PFSK-1 (cell line): Measurements from ENCODE around the gene SGPL1.

Experiments used
- FOXP2 ChIP-seq: optimal IDR thresholded peaks from 2 replicates; pipeline ENCODE3; 2011; ENCODE audit warnings: borderline replicate concordance, control low read depth, inconsistent platforms; ENCODE audit not compliant: insufficient read depth; ENCODE audit errors: extremely low read length, extremely low read depth
- POLR2AphosphoS5 ChIP-seq: IDR thresholded peaks from 2 replicates; pipeline ENCODE4 v1.6.1; 2012; ENCODE audit warnings: low read depth, mild to moderate bottlenecking, control low read depth, low read length, moderate library complexity
- SIN3A ChIP-seq: IDR thresholded peaks from 2 replicates; pipeline ENCODE4 v1.6.1; 2012; ENCODE audit warnings: mild to moderate bottlenecking, low read length, moderate library complexity, borderline replicate concordance; ENCODE audit not compliant: insufficient read depth
- TAF1 ChIP-seq: IDR thresholded peaks from 2 replicates; pipeline ENCODE4 v1.6.1; 2012; ENCODE audit warnings: low read length, control low read depth, borderline replicate concordance; ENCODE audit not compliant: insufficient read depth
- TF ChIP-seq, protein P1 (sequence below), 2 experiments: IDR thresholded peaks; 2 replicates each; pipeline versions ENCODE4 v1.6.1 to v1.8.0; 2011 to 2012; ENCODE audit warnings: low read depth in 2 of 2, low read length in 2 of 2, control low read depth in 1 of 2, inconsistent platforms in 1 of 2, mild to moderate bottlenecking in 1 of 2, moderate library complexity in 1 of 2; ENCODE audit not compliant: insufficient read depth in 1 of 2

SGPL1 gene

DNA sequence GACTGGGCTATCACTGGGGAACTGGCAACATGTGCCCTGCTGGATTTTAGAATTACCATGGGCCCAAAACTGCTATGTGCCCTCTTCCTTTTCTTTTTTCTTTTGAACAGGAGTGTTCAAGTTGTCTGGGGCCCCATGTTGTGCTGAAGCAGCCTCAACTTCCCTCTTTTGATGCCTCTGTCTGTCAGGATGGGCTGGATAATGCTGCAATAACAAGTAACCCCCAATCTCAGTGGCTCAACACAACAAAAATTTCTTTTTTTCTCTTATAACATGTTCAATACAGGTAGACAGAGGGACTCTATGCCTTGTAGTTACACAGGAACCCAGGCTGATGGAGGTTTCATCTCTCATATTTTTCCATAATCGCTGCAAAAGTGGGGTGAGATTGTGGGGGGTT is 80.8 kb downstream of the SGPL1 start:
- TF ChIP-seq TAF1: no peak
- no peak for TF ChIP-seq FOXP2
- no peak for TF ChIP-seq SIN3A
- TF ChIP-seq POLR2AphosphoS5: no peak
- TF ChIP-seq, protein P1, sequence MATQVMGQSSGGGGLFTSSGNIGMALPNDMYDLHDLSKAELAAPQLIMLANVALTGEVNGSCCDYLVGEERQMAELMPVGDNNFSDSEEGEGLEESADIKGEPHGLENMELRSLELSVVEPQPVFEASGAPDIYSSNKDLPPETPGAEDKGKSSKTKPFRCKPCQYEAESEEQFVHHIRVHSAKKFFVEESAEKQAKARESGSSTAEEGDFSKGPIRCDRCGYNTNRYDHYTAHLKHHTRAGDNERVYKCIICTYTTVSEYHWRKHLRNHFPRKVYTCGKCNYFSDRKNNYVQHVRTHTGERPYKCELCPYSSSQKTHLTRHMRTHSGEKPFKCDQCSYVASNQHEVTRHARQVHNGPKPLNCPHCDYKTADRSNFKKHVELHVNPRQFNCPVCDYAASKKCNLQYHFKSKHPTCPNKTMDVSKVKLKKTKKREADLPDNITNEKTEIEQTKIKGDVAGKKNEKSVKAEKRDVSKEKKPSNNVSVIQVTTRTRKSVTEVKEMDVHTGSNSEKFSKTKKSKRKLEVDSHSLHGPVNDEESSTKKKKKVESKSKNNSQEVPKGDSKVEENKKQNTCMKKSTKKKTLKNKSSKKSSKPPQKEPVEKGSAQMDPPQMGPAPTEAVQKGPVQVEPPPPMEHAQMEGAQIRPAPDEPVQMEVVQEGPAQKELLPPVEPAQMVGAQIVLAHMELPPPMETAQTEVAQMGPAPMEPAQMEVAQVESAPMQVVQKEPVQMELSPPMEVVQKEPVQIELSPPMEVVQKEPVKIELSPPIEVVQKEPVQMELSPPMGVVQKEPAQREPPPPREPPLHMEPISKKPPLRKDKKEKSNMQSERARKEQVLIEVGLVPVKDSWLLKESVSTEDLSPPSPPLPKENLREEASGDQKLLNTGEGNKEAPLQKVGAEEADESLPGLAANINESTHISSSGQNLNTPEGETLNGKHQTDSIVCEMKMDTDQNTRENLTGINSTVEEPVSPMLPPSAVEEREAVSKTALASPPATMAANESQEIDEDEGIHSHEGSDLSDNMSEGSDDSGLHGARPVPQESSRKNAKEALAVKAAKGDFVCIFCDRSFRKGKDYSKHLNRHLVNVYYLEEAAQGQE (IDR thresholded peaks at IDR 0.05; ENCODE audit: insufficient read depth in 1 of 2, low read depth in 2 of 2, low read length in 2 of 2): no peak

DNA sequence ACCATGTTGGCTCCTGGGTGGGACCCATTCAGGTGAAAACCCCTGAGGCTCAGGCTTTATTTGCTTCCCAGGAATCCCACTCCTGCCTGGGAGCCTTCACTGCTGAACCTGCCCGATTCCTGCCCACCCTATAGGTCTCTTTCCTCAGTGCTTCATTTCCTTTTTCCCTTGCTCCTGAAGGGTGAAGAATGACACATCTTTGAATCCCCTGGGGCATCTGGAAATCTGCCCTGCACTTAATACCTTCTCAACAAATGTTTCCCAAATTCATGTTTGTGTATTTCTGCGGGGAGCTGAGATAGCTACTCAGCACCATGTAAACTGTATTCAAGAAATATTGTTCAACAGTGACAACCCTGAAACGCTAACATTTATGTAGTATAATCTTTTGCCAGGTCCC is 82.9 kb downstream of the SGPL1 start:
- TF ChIP-seq FOXP2 (no peak), SIN3A (no peak), TAF1 (no peak)

DNA sequence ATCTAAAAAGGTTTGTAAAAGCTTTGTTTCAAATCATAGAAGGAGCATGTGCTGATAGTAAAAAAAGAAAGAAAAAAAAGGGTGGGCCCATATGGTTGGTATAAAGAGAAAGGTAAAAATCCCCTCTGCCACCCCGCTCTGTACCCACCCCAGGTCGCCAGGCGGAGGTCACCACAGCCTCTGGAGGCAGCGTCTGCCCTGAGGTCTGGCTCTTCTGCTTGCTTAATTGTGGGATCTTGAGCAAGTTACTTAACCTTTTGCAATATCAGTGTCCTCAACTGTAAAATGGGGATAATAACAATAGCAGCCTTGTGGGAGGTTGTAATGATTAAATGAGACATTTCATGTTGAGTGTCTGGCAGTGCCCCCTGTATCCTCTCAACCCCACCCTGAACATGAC is 83.3 kb downstream of the SGPL1 start:
- TF ChIP-seq TAF1: no peak
- no peak for TF ChIP-seq SIN3A
- TF ChIP-seq FOXP2: no peak
- no peak for TF ChIP-seq POLR2AphosphoS5
- TF ChIP-seq, protein P1 (IDR thresholded peaks at IDR 0.05; ENCODE audit: insufficient read depth in 1 of 2, low read depth in 2 of 2, low read length in 2 of 2): no peak

DNA sequence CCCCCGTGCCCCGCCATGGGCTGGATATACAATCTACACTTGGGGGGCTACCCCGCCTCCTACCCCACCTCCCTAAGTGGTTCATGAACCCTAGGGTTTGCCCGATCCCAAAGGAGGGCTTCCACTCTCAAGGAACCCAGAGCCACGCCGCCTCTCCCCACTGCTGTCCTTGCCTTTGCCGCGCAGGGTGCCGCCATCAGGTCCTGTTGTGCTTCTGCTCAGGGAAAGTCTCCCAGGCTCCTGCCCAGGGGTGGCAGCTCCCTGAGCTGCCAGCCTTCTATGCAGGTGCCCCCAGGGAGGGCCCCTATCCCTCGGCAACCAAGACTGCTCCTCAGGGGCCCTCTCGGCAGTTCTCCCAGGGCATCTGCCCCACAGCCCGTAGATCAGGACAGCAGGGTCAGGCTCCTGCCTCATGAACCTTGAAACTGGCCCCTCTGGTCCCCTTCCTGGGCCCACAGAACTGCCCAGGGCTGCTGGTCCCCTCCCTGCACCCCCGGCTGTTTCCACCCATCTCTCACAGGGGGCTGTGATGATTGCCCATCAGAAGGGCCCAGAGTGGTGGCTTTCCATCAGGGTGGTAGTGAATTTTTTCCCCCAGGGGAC is 85.6 kb downstream of the SGPL1 start:
- TF ChIP-seq SIN3A (no peak), TAF1 (no peak)
- TF ChIP-seq, protein P1 (IDR thresholded peaks at IDR 0.05; ENCODE audit: insufficient read depth in 1 of 2, low read depth in 2 of 2, low read length in 2 of 2): no peak

DNA sequence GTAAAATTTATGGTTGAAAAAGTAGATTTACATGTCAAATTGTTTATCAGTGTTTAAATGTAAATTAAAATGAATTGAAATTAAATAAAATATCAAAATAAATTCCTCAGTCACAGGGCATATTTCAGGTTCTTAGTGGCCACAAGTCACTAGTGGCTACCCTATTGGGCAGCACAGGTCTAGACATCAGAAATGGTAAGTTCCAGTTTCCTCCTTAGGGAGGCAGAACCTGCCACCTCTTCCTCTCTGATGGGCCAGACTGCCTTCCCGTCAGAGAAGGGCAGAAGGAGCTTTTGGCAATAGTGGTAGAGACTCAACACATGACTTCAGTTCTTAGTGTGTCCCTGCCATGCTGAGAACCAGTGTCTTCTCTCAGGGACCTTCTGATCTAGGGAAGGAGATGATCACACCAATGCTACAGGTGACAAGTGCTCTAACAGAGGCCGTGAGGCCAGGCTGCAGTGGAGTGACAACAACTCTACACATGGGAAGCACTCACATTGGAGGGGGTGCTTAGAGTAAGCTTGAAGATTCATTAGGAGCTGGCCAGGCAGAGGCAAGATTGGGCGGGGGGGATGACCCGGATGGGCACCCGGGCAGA is 87.0 kb downstream of the SGPL1 start:
- TF ChIP-seq POLR2AphosphoS5 (no peak), FOXP2 (no peak), SIN3A (no peak), TAF1 (no peak)
- TF ChIP-seq, protein P1 (IDR thresholded peaks at IDR 0.05; ENCODE audit: insufficient read depth in 1 of 2, low read depth in 2 of 2, low read length in 2 of 2): no peak
